Fibroblast of mammary gland (primary cell): ENCODE measurements around the gene RNU1-2.
A peak's percentile ranks its signal among the peaks of the same experiment; 100 is the strongest.
"Not testable (repeated sequence)": the region's sequence is repeated elsewhere in the genome, so short reads cannot be mapped to it uniquely, and the experiment has no call there.

Source experiments
- DNase-seq: peaks from one replicate; pipeline ENCODE4 v3.0.0-alpha.2; 2010; ENCODE audit warnings: low read depth
- H3K4me3 ChIP-seq: 2 replicates; pipeline ENCODE4 v1.5.1; 2011; ENCODE audit warnings: low read depth, mild to moderate bottlenecking, low read length, moderate library complexity; ENCODE audit not compliant: control insufficient read depth
- TF ChIP-seq, protein P1 (sequence below): conservative IDR thresholded peaks from 2 replicates; pipeline ENCODE4 v1.5.1; 2011; ENCODE audit warnings: low read depth, low read length, inconsistent platforms; ENCODE audit not compliant: control insufficient read depth, insufficient read depth

RNU1-2 gene

DNA sequence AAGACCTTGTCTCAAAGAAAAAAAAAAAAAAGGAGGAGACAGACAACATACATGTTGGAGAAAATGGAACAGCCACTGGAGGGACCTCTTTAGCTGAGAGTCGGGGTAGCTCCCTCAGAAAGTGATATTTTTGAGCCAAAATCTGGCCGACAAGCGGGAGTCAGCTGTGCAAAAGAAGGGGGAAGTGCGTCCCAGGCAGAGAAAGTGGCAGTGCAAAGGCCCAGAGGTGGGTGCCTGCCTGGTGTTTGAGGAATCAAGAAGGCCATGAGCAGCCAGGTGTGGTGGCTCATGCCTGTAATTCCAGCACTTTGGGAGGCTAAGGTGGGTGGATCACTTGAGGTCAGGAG is 19.8 kb downstream of the RNU1-2 start:
- H3K4me3 ChIP-seq: no peak overlapping the region
- TF ChIP-seq, protein P1, sequence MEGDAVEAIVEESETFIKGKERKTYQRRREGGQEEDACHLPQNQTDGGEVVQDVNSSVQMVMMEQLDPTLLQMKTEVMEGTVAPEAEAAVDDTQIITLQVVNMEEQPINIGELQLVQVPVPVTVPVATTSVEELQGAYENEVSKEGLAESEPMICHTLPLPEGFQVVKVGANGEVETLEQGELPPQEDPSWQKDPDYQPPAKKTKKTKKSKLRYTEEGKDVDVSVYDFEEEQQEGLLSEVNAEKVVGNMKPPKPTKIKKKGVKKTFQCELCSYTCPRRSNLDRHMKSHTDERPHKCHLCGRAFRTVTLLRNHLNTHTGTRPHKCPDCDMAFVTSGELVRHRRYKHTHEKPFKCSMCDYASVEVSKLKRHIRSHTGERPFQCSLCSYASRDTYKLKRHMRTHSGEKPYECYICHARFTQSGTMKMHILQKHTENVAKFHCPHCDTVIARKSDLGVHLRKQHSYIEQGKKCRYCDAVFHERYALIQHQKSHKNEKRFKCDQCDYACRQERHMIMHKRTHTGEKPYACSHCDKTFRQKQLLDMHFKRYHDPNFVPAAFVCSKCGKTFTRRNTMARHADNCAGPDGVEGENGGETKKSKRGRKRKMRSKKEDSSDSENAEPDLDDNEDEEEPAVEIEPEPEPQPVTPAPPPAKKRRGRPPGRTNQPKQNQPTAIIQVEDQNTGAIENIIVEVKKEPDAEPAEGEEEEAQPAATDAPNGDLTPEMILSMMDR: peak; percentile 32
- peak; percentile 44 for DNase-seq

DNA sequence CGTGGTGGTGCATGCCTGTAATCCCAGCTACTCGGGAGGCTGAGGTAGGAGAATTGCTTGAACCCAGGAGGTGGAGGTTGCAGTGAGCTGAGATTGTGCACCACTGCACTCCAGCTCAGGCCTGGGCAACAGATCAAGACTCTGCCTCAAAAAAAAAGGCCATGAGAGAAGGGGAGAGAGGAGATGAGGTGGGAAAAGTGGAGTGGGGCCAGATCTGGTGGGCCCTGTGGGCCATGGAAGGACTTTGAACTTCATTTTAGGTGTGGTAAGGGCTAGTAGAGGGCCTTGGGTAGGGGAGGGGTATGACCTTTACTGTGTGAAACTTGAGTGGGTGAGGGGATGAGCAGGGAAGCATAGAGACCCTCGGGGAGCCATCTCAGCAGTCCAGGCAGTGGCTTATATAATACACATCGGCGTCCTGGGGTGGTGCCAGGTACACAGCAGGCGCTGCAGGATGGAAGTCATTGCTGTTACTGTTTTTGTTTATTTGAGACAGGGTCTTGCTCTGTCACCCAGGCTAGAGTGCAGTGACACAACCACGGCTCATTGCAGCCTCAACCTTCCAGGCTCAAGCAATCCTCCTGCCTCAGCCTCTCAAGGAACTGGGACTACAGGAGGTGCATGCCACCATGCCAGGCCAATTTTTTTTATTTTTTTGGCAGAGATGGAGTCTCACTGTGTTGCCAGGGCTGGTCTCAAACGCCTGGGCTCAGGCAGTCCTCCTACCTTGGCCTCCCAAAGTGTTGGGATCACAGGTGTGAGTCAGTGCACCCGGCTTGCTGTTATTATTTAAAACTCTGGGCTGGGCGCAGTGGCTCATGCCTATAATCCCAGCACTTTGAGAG is 20.5 kb downstream of the RNU1-2 start:
- DNase-seq, H3K4me3 ChIP-seq: not testable (repeated sequence)

DNA sequence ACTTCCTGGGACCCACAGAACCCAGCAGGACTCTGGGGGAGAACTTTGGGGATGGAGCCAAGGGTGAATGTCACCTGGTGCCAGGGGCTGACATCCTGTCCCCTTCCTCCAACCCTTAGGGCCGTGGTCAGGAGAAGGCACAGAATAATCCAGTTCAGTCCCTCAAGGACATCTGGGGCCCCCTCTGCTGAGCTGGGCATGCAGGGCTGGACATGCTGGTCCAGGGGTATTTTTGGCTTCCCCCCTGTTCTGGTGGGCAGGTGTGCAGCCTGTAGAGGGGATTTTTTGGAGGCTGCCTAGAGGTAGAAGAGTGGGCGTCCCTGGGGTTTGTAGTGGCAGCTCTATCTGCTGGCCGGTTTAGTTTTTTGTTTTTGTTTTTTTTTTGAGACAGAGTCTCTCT is 22.6 kb downstream of the RNU1-2 start:
- TF ChIP-seq, protein P1: no peak
- H3K4me3 ChIP-seq: no peak overlapping the region
- no peak for DNase-seq

DNA sequence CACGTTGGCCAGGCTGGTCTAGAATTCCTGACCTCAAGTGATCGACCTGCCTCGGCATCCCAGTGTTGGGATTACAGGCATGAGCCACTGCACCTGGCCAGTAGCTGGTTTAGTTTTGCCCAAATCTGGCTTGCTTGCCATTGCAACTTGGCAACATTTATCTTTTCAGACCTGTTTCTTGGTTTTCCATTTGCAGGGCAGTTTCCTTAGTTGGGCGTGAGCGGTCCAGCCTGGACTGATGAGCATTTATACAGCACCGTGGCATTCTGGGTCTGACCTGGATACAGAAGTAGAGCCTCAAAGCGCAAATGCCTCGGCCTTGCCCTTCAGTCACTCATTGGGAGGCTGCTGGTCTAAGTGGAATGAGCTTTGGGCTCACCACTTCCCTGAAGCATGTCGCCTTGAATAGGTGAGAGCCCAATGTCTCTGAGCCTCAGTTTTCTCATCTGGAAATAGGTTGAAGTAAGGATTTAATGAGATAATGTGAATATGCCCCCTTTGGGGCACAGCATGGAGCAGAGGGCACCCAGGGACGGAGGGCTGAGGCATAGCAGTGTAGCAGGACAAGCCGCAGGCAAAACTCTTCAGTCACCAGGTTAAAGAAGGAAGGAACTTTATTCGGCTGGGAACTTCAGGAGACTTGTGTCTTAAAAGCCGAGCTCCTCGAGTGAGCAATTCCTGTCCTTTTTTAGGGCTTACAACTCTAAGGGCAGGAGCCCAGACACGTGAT is 23.3 kb downstream of the RNU1-2 start:
- DNase-seq, H3K4me3 ChIP-seq: not testable (repeated sequence)

DNA sequence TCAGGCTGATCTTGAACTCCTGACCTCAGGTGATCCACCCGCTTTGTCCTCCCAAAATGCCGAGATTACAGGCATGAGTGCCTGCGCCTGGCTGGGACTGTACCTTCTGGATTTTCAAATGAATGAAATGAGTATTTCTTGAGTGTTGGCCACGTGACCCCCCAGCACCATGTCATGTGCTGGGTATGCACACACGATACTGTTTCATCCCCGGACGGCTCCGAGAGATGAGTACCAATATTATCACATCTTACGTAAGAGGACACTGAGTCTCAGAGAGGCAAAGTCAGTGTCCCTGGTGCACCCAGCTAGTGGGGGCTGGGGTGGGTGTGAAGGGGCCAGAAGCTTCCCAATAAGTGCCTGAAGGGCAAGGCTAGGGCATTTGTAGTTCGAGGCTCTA is 25.2 kb downstream of the RNU1-2 start:
- TF ChIP-seq, protein P1: no peak
- H3K4me3 ChIP-seq: no peak overlapping the region
- DNase-seq: no peak

DNA sequence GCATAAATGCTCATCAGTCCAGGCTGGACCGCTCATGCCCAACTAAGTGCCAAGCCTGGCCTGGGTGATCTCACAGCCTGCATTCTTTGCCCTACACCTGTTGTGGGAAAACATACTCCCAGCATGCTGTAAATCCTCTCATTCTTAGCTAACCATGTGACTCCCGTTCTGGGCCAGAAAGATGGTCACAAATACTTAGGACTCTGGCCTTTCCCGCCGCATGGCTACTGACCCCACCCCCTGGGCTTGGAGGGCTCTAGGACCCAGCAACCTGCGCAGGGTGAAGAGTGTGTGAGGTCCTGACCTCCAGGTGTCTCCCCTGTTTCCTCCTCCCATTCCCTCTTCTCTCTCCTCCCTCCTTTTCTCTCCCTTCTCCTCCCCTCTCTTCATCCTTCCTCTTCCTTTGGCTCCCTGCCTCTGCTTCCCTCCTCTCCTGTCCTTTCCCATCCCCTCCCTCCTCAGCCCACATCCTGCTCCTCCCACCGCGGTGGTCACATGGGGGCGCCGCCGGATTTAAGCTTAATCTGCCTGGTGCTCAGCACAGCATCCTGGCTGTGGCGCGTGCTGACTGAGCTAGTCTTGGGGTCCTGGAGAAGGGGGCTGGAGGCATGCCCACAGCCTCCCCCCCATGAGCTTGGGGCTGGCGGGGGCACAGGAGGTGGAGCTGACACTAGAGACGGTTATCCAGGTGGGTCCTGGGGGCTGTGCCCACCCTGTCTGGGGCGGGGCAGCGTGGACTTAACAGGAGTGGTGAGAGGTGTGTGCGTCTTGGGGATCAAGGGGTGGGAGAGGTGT is 25.8 kb downstream of the RNU1-2 start, which contains the start of gene CROCC:
Gene CROCC (plus strand): TSS at position 541 of the 795 bp plus-strand sequence. CDS start 88 bp downstream, at position 629.
- no peak within 1 kb of the TSS for H3K4me3 ChIP-seq
- peak; percentile 41 for DNase-seq

DNA sequence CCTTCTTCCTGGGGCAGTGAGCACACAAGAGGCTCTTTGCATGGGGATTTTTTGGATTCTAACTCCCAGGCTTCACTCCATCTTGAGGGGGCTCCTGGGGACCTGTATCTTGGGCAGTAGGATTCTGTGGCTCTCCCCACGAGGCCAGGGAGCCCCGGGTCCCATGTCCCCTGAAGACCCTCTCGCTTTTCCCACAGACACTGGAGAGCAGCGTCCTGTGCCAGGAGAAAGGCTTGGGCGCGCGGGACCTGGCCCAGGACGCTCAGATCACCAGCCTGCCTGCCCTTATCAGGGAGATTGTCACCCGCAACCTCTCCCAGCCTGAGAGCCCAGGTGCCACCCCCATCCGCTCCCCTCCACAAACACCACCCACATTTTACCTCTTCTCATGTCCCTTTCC is 26.7 kb downstream of the RNU1-2 start:
- TF ChIP-seq, protein P1: no peak
- H3K4me3 ChIP-seq: no peak overlapping the region
- no peak for DNase-seq

More for the DNA sequence above, 25.8 kb downstream of the RNU1-2 start, which contains the start of gene CROCC:
- TF ChIP-seq, protein P1: no peak
